Lower leg skin (tissue), 4 donors: Measurements from ENCODE around the gene JUNB. TPM values are rescaled to one million over a fixed set of nuclear protein-coding genes. Genes with fewer than 3 reads are reported as not detected.
A peak's percentile ranks its signal among the peaks of the same experiment; 100 is the strongest.

ENCODE experiments used
- DNase-seq, 2 donors: peaks; one replicate each; pipeline ENCODE4 v3.0.0-alpha.2; 2019; ENCODE audit warnings: low spot score in 2 of 2
- H3K4me3 ChIP-seq: fragments of 200-600 bp; sonication (generic); 2 replicates; pipeline ENCODE4 v1.5.1; 2017; ENCODE audit warnings: mild to moderate bottlenecking, low read depth; ENCODE audit not compliant: poor library complexity, severe bottlenecking
- CTCF ChIP-seq, 3 donors: fragments of 450-650 bp; IDR thresholded peaks; one replicate each; pipeline ENCODE4 v1.5.1; 2016; ENCODE audit warnings: antibody characterized with exemption in 3 of 3, mild to moderate bottlenecking in 3 of 3, moderate library complexity in 2 of 3
- POLR2A ChIP-seq, 2 donors: fragments of 450-650 bp; IDR thresholded peaks; one replicate each; pipeline ENCODE4 v1.6.1; 2016 to 2017; ENCODE audit warnings: antibody characterized with exemption in 2 of 2, mild to moderate bottlenecking in 1 of 2, moderate library complexity in 1 of 2
- WGBS, 2 donors: methylation state at CpG; one replicate each; pipeline ENCODE4 v1.1.5; 2018; 5-methylcytosine and 5-hydroxymethylcytosine counted together
- intact Hi-C: fragments of 100-400 bp; cut with DNase I; formaldehyde crosslinking; loops from one replicate; pipeline ENCODE4 v1.15.0; 2023; ENCODE audit warnings: low total_unique reads
- total RNA-seq, 4 donors: library from RNA; depleted of rRNA; stranded (reverse); fragments of >200 nt; gene quantifications; one replicate each; pipeline ENCODE4 v1.1.0, GENCODE V29; 2016

Gene JUNB
- total RNA-seq, 4 donors from 2014 or later, result 608 to 1,091 (median 870) TPM

- DNase-seq, result no peak
- WGBS, 2 donors, result 4 to 8% methylated on average over 38 to 39 of the region's 39 CpGs
- H3K4me3 ChIP-seq, result no peak overlapping the region
- intact Hi-C loops, result no loop called here
- TF ChIP-seq CTCF (IDR thresholded peaks at IDR 0.05) (no peak), POLR2A (IDR thresholded peaks at IDR 0.05) (no peak)
Measured at GRCh38 chr19:12834976-12835757, 43.9 kb downstream of the JUNB start.

GRCh38 chr19:12836529-12836863 lies 45.2 kb downstream of the JUNB start:
- 5 to 11% methylated on average over 5 to 6 of the region's 6 CpGs for WGBS, 2 donors
- H3K4me3 ChIP-seq, result no peak overlapping the region
- no peak for TF ChIP-seq POLR2A (IDR thresholded peaks at IDR 0.05)
- no peak for TF ChIP-seq CTCF (IDR thresholded peaks at IDR 0.05)
- no peak for DNase-seq
- intact Hi-C loops, result no loop called here

GRCh38 chr19:12837225-12837624 lies 45.9 kb downstream of the JUNB start:
- H3K4me3 ChIP-seq, result no peak overlapping the region
- 74 to 78% methylated on average over 4 of the region's 4 CpGs for WGBS, 2 donors
- TF ChIP-seq CTCF (IDR thresholded peaks at IDR 0.05) (no peak), POLR2A (IDR thresholded peaks at IDR 0.05) (no peak)
- intact Hi-C loops, result no loop called here
- no peak for DNase-seq

GRCh38 chr19:12838182-12838885 lies 47.0 kb downstream of the JUNB start, which contains the start of gene MAST1:
Gene MAST1 (plus strand): TSS chr19:12838515. CDS start chr19:12838573, 58 bp downstream.
- peak within 1 kb of the TSS; percentile 26 for H3K4me3 ChIP-seq
- no peak for DNase-seq
- no peak for TF ChIP-seq POLR2A (IDR thresholded peaks at IDR 0.05)
- TF ChIP-seq CTCF (IDR thresholded peaks at IDR 0.05), result no peak
- intact Hi-C loops, result no loop called here
- WGBS, 2 donors, result 1 to 4% methylated on average over 19 to 68 of the region's 69 CpGs

- 18 to 24% methylated on average over 21 of the region's 21 CpGs for WGBS, 2 donors
- H3K4me3 ChIP-seq, result no peak overlapping the region
- DNase-seq, result no peak
- TF ChIP-seq CTCF (IDR thresholded peaks at IDR 0.05) (no peak), POLR2A (IDR thresholded peaks at IDR 0.05) (no peak)
- intact Hi-C loops, result no loop called here
Measured at GRCh38 chr19:12838886-12839756, 47.8 kb downstream of the JUNB start.
